ENCODE measurements around the gene VWA5A.
A peak's percentile ranks its signal among the peaks of the same experiment; 100 is the strongest.
"Not testable (repeated sequence)": the region's sequence is repeated elsewhere in the genome, so short reads cannot be mapped to it uniquely, and the experiment has no call there.

VWA5A gene

GRCh38 chr11:124110201-124110600 lies 5.0 kb upstream of the VWA5A start:
- no peaks in the 10 kb centered on the region for H3K36me3 ChIP-seq (ENCODE audit: insufficient read depth, low read length)
- H3K4me1 ChIP-seq (ENCODE audit: insufficient read depth, low read length) = peaks cover 4% of the 10 kb centered on the region
- H2AFZ ChIP-seq (ENCODE audit: low read depth, low read length) = no peak overlapping the region
- peaks cover 2% of the 10 kb centered on the region for H3K27me3 ChIP-seq (ENCODE audit: insufficient read depth, low read length)
- no peak overlapping the region for H3K4me3 ChIP-seq (ENCODE audit: low read length)
- no peaks in the 10 kb centered on the region for H3K9me3 ChIP-seq (ENCODE audit: low read length)

DNA sequence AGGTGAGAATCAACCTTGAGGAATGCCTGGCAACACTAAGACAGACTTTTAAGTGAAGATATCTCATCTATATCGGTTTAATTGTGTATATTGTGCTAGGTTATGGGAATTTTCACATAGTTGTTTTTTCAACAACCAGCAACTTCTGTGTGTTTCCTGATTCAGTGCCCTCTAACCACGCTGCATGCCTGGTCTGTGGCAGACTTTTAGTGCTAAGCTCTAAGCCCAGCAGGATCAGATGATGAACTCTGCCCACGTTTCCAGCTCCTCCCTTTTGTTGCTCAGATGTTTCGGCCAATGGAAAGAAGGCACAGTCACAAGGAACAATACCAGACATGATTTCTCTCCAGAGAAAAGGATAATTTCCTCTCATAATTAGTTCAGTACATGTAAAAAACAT lies 1.4 kb upstream of the VWA5A start:
- no peaks in the 10 kb centered on the region for H3K27me3 ChIP-seq (ENCODE audit: insufficient read depth, low read length)
- H3K4me3 ChIP-seq (ENCODE audit: low read length) = no peak overlapping the region
- peaks cover 11% of the 10 kb centered on the region for H3K4me1 ChIP-seq (ENCODE audit: insufficient read depth, low read length)
- no peak overlapping the region for H2AFZ ChIP-seq (ENCODE audit: low read depth, low read length)
- no peaks in the 10 kb centered on the region for H3K36me3 ChIP-seq (ENCODE audit: insufficient read depth, low read length)
- H3K9me3 ChIP-seq (ENCODE audit: low read length) = no peaks in the 10 kb centered on the region

- peak overlapping the region; percentile 97 for H3K4me3 ChIP-seq (ENCODE audit: low read length)
- H2AFZ ChIP-seq (ENCODE audit: low read depth, low read length) = peak overlapping the region; percentile 92
- H3K36me3 ChIP-seq (ENCODE audit: insufficient read depth, low read length) = peaks cover 6% of the 10 kb centered on the region
- no peaks in the 10 kb centered on the region for H3K9me3 ChIP-seq (ENCODE audit: low read length)
- H3K27me3 ChIP-seq (ENCODE audit: insufficient read depth, low read length) = no peaks in the 10 kb centered on the region
- H3K4me1 ChIP-seq (ENCODE audit: insufficient read depth, low read length) = peaks cover 11% of the 10 kb centered on the region
These were observed 749 bp downstream of the VWA5A start for GRCh38 chr11:124115782-124116616.

DNA sequence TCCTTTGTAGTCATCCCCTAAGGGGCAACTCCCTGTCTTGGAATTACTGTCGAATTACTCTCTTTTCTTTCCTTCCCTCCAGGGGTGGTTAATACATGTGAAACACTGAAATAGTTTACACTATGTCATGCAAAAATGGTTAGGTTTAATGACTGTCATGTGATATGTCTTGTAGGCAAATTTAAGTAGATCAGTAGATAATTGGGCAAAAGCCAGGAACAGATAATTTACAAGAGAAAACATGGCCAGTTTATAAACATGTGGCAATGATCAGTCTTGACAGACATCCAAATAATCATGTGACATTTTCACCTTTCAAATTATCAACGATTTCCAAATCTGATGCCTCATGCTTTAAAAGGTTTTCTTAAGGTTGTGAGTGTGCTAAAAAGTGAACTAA lies 3.9 kb downstream of the VWA5A start:
- no peaks in the 10 kb centered on the region for H3K9me3 ChIP-seq (ENCODE audit: low read length)
- peaks cover 11% of the 10 kb centered on the region for H3K4me1 ChIP-seq (ENCODE audit: insufficient read depth, low read length)
- no peak overlapping the region for H2AFZ ChIP-seq (ENCODE audit: low read depth, low read length)
- peaks cover 9% of the 10 kb centered on the region for H3K36me3 ChIP-seq (ENCODE audit: insufficient read depth, low read length)
- H3K4me3 ChIP-seq (ENCODE audit: low read length) = no peak overlapping the region
- no peaks in the 10 kb centered on the region for H3K27me3 ChIP-seq (ENCODE audit: insufficient read depth, low read length)

DNA sequence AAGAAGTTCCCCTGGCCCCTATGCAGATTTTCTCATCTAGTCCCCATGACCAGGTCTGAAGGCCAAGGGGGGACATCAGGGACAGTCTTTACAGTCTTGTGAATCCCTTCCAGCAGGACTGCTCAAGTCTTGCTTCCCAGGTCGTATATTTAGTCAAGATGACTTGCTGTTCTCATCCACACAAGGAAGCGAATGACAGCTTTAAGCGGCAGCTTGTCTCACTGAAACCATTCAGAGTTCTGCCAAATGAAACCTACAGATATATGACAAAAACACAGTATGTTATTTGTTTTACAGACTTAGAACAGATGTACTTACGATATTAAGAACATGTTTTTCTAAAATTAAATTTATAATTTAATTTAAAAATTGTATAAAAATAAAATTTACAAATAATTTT lies 5.6 kb downstream of the VWA5A start:
- Histone ChIP-seq H3K4me3 (ENCODE audit: low read length) (no peak overlapping the region), H3K4me1 (ENCODE audit: insufficient read depth, low read length) (peaks cover 7% of the 10 kb centered on the region), H3K36me3 (ENCODE audit: insufficient read depth, low read length) (peaks cover 9% of the 10 kb centered on the region), H3K27me3 (ENCODE audit: insufficient read depth, low read length) (no peaks in the 10 kb centered on the region), H2AFZ (ENCODE audit: low read depth, low read length) (no peak overlapping the region), H3K9me3 (ENCODE audit: low read length) (no peaks in the 10 kb centered on the region)

GRCh38 chr11:124122123-124122522 lies 6.9 kb downstream of the VWA5A start:
- H3K4me3 ChIP-seq (ENCODE audit: low read length) = no peak overlapping the region
- no peaks in the 10 kb centered on the region for H3K4me1 ChIP-seq (ENCODE audit: insufficient read depth, low read length)
- peaks cover 9% of the 10 kb centered on the region for H3K36me3 ChIP-seq (ENCODE audit: insufficient read depth, low read length)
- H2AFZ ChIP-seq (ENCODE audit: low read depth, low read length) = no peak overlapping the region
- no peaks in the 10 kb centered on the region for H3K27me3 ChIP-seq (ENCODE audit: insufficient read depth, low read length)
- no peaks in the 10 kb centered on the region for H3K9me3 ChIP-seq (ENCODE audit: low read length)

GRCh38 chr11:124123622-124124021 lies 8.4 kb downstream of the VWA5A start:
- H3K27me3 ChIP-seq (ENCODE audit: insufficient read depth, low read length) = no peaks in the 10 kb centered on the region
- H3K4me1 ChIP-seq (ENCODE audit: insufficient read depth, low read length) = no peaks in the 10 kb centered on the region
- no peak overlapping the region for H3K4me3 ChIP-seq (ENCODE audit: low read length)
- H3K9me3 ChIP-seq (ENCODE audit: low read length) = no peaks in the 10 kb centered on the region
- H3K36me3 ChIP-seq (ENCODE audit: insufficient read depth, low read length) = peaks cover 9% of the 10 kb centered on the region
- no peak overlapping the region for H2AFZ ChIP-seq (ENCODE audit: low read depth, low read length)

DNA sequence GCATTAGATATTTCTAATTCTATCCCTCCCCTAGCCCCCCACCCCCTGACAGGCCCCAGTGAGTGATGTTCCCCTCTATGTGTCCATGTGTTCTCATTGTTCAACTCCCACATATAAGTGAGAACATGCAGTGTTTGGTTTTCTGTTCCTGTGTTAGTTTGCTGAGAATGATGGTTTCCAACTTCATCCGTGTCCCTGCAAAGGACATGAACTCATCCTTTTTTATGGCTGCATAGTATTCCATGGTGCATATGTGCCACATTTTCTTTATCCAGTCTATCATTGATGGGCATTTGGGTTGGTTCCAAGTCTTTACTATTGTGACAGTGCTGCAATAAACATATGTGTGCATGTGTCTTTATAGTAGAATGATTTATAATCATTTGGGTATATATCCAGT lies 11.9 kb downstream of the VWA5A start:
- not testable (repeated sequence) for H2AFZ ChIP-seq (ENCODE audit: low read depth, low read length); H3K4me1 ChIP-seq (ENCODE audit: insufficient read depth, low read length); H3K4me3 ChIP-seq (ENCODE audit: low read length); H3K9me3 ChIP-seq (ENCODE audit: low read length); H3K36me3 ChIP-seq (ENCODE audit: insufficient read depth, low read length); H3K27me3 ChIP-seq (ENCODE audit: insufficient read depth, low read length)

GRCh38 chr11:124143034-124143433 lies 27.8 kb downstream of the VWA5A start:
- no peak overlapping the region for H3K4me3 ChIP-seq (ENCODE audit: low read length)
- H2AFZ ChIP-seq (ENCODE audit: low read depth, low read length) = no peak overlapping the region
- H3K9me3 ChIP-seq (ENCODE audit: low read length) = peaks cover 4% of the 10 kb centered on the region
- no peaks in the 10 kb centered on the region for H3K36me3 ChIP-seq (ENCODE audit: insufficient read depth, low read length)
- H3K4me1 ChIP-seq (ENCODE audit: insufficient read depth, low read length) = no peaks in the 10 kb centered on the region
- H3K27me3 ChIP-seq (ENCODE audit: insufficient read depth, low read length) = no peaks in the 10 kb centered on the region

DNA sequence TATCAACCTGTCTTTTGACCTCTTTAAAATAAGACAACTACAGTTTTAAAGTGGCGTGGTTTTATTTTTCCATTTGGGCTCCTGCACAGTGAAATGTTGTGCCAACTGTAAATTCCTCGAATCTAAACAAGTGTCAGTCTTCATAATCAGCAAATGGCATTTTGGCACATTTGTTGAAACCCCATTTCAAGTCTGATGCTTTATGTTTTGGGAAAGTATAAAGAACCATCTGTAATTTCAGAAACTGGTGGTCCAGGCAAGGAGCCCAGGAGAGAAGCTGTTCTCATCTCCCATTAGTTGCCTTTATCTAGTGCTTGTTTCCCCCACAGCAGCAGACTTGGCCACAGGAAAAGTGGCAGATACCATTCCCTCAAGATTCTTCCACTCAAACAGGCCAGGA lies 32.7 kb downstream of the VWA5A start:
- Histone ChIP-seq H2AFZ (ENCODE audit: low read depth, low read length) (no peak overlapping the region), H3K4me3 (ENCODE audit: low read length) (no peak overlapping the region), H3K36me3 (ENCODE audit: insufficient read depth, low read length) (no peaks in the 10 kb centered on the region), H3K4me1 (ENCODE audit: insufficient read depth, low read length) (peaks cover 2% of the 10 kb centered on the region), H3K27me3 (ENCODE audit: insufficient read depth, low read length) (no peaks in the 10 kb centered on the region), H3K9me3 (ENCODE audit: low read length) (no peaks in the 10 kb centered on the region)

GRCh38 chr11:124150684-124151083 lies 35.4 kb downstream of the VWA5A start:
- Histone ChIP-seq H3K4me1 (ENCODE audit: insufficient read depth, low read length) (peaks cover 5% of the 10 kb centered on the region), H2AFZ (ENCODE audit: low read depth, low read length) (no peak overlapping the region), H3K27me3 (ENCODE audit: insufficient read depth, low read length) (no peaks in the 10 kb centered on the region), H3K36me3 (ENCODE audit: insufficient read depth, low read length) (no peaks in the 10 kb centered on the region), H3K9me3 (ENCODE audit: low read length) (no peaks in the 10 kb centered on the region), H3K4me3 (ENCODE audit: low read length) (no peak overlapping the region)

GRCh38 chr11:124152770-124153407 lies 37.6 kb downstream of the VWA5A start:
- H3K9me3 ChIP-seq (ENCODE audit: low read length) = no peaks in the 10 kb centered on the region
- H3K27me3 ChIP-seq (ENCODE audit: insufficient read depth, low read length) = no peaks in the 10 kb centered on the region
- no peaks in the 10 kb centered on the region for H3K36me3 ChIP-seq (ENCODE audit: insufficient read depth, low read length)
- H3K4me3 ChIP-seq (ENCODE audit: low read length) = no peak overlapping the region
- no peak overlapping the region for H2AFZ ChIP-seq (ENCODE audit: low read depth, low read length)
- peaks cover 5% of the 10 kb centered on the region for H3K4me1 ChIP-seq (ENCODE audit: insufficient read depth, low read length)

- no peak overlapping the region for H2AFZ ChIP-seq (ENCODE audit: low read depth, low read length)
- H3K36me3 ChIP-seq (ENCODE audit: insufficient read depth, low read length) = no peaks in the 10 kb centered on the region
- no peaks in the 10 kb centered on the region for H3K27me3 ChIP-seq (ENCODE audit: insufficient read depth, low read length)
- H3K4me3 ChIP-seq (ENCODE audit: low read length) = no peak overlapping the region
- peaks cover 5% of the 10 kb centered on the region for H3K4me1 ChIP-seq (ENCODE audit: insufficient read depth, low read length)
- no peaks in the 10 kb centered on the region for H3K9me3 ChIP-seq (ENCODE audit: low read length)
These were observed 38.6 kb downstream of the VWA5A start for GRCh38 chr11:124153821-124154220.

All from neuron (in vitro differentiated cells).